Measurements from ENCODE around the gene LYZL4.

GRCh38 chr3:42428830-42429229, 18.4 kb upstream of the LYZL4 start:
- TF ChIP-seq CTCF (conservative IDR thresholded peaks at IDR 0.05; ENCODE audit: low read depth, low read length) (no peak), MAFK (IDR thresholded peaks at IDR 0.05; ENCODE audit: low read depth, low read length) (no peak), RFX5 (IDR thresholded peaks at IDR 0.05; ENCODE audit: low read depth, low read length) (no peak), USF2 (IDR thresholded peaks at IDR 0.05; ENCODE audit: low read depth, low read length) (no peak), RCOR1 (IDR thresholded peaks at IDR 0.05; ENCODE audit: insufficient replicate concordance, low read length) (no peak), POLR2A (IDR thresholded peaks at IDR 0.05; ENCODE audit: low read depth, low read length) (no peak), FOS (IDR thresholded peaks at IDR 0.05; ENCODE audit: low read depth, low read length) (no peak), BHLHE40 (IDR thresholded peaks at IDR 0.05; ENCODE audit: low read depth, low read length) (no peak), MAZ (IDR thresholded peaks at IDR 0.05; ENCODE audit: borderline replicate concordance, low read depth, low read length) (no peak), CHD1 (IDR thresholded peaks at IDR 0.05; ENCODE audit: low read depth, low read length) (no peak), ELK1 (IDR thresholded peaks at IDR 0.05; ENCODE audit: borderline replicate concordance, low read depth, low read length) (no peak), MXI1 (IDR thresholded peaks at IDR 0.05; ENCODE audit: borderline replicate concordance, low read depth, low read length) (no peak), SMC3 (IDR thresholded peaks at IDR 0.05; ENCODE audit: low read depth, low read length) (no peak), RAD21 (IDR thresholded peaks at IDR 0.05; ENCODE audit: low read length) (no peak)

Measured in IMR-90 (cell line).